HCT116 (cell line): ENCODE data around the gene THSD7B. TPM values are rescaled to one million over a fixed set of nuclear protein-coding genes. Genes with fewer than 3 reads are reported as not detected.

ENCODE experiments used
- ATAC-seq: fragments of 200-7000 bp; cut with Tn5 transposase; 2 replicates; pipeline ENCODE4 v1.9.1; 2020; ENCODE audit warnings: mild to moderate bottlenecking, moderate library complexity
- BruUV-seq: library from RNA; stranded (reverse); fragments of 400-500 nt; replicated peaks from 2 replicates; lab custom pipeline; 2021; lab: Mats Ljungman, UMichigan
- CTCF ChIA-PET: fragments of 300-600 bp; sonication (Branson Sonifier 250); formaldehyde crosslinking; loops from one replicate; lab custom pipeline; 2021; ENCODE audit warnings: antibody characterized with exemption; lab: Charles Lee
- POLR2A ChIA-PET: fragments of 300-600, 350-600 bp; sonication (Branson Sonifier 250); formaldehyde crosslinking; loops from one replicate; lab custom pipeline; 2021; ENCODE audit warnings: antibody characterized with exemption; lab: Charles Lee
- RAD21 ChIA-PET, 2 experiments: fragments of 300-600 bp; sonication (Branson Sonifier 250); formaldehyde crosslinking; loops; one replicate each; lab custom pipeline; 2023; ENCODE audit warnings: low total read pairs in 2 of 2; ENCODE audit not compliant: uncharacterized antibody in 2 of 2, unreplicated experiment in 2 of 2, low non-redundant PET in 1 of 2; lab: Charles Lee
- DNase-seq: peaks from one replicate; pipeline ENCODE4 v3.0.0-alpha.2; 2010; ENCODE audit warnings: low read depth, low spot score
- H2AFZ ChIP-seq: fragments of 200-600 bp; shearing (Covaris generic), sonication (generic); 2 replicates; pipeline ENCODE4 v1.6.1; 2017; ENCODE audit warnings: low read depth, mixed run types, mixed read lengths, antibody characterized with exemption, low read length; ENCODE audit not compliant: poor library complexity, severe bottlenecking
- H3K27ac ChIP-seq: 2 replicates; pipeline ENCODE4 v1.5.1; 2012; ENCODE audit warnings: low read depth, low read length
- H3K27me3 ChIP-seq: fragments of 200-600 bp; sonication (generic); 2 replicates; pipeline ENCODE4 v1.6.1; 2016; ENCODE audit warnings: mixed run types, low read length, mixed read lengths; ENCODE audit not compliant: insufficient read depth
- H3K36me3 ChIP-seq, 2 experiments: fragments of 200-500 bp in 1 of 2; fragments of 200-600 bp in 1 of 2; sonication (Bioruptor generic) in 1 of 2; sonication (generic) in 1 of 2; 2 replicates each; pipeline versions ENCODE4 v1.5.1 to v1.6.1; 2014 to 2016; ENCODE audit warnings: low read length in 2 of 2, inconsistent platforms in 1 of 2, mixed read lengths in 1 of 2, mixed run types in 1 of 2; ENCODE audit not compliant: insufficient read depth in 2 of 2, control insufficient read depth in 1 of 2
- H3K4me1 ChIP-seq, 2 experiments: fragments of 200-600 bp in 1 of 2; sonication (generic) in 1 of 2; 2 replicates each; pipeline versions ENCODE4 v1.5.1 to v1.6.1; 2012 to 2017; ENCODE audit warnings: low read length in 2 of 2, inconsistent platforms in 1 of 2, mild to moderate bottlenecking in 1 of 2, mixed read lengths in 1 of 2, mixed run types in 1 of 2, moderate library complexity in 1 of 2; ENCODE audit not compliant: insufficient read depth in 2 of 2, control insufficient read depth in 1 of 2
- H3K4me2 ChIP-seq: fragments of 200-600 bp; sonication (generic); 2 replicates; pipeline ENCODE4 v1.6.1; 2017; ENCODE audit warnings: mixed run types, low read length, mixed read lengths
- H3K4me3 ChIP-seq, 2 experiments: fragments of 200-600 bp in 1 of 2; sonication (generic) in 1 of 2; replicated peaks in 1 of 2; 2 replicates each; pipeline ENCODE4 v1.5.1; 2011 to 2016; ENCODE audit warnings: low read length in 2 of 2, control low read depth in 1 of 2, low read depth in 1 of 2, mild to moderate bottlenecking in 1 of 2, mixed read lengths in 1 of 2, mixed run types in 1 of 2
- H3K79me2 ChIP-seq: fragments of 200-600 bp; sonication (generic); 2 replicates; pipeline ENCODE4 v1.6.1; 2017; ENCODE audit warnings: mild to moderate bottlenecking, mixed run types, low read length, moderate library complexity, mixed read lengths; ENCODE audit not compliant: insufficient read depth
- H3K9ac ChIP-seq: fragments of 200-600 bp; sonication (generic); 2 replicates; pipeline ENCODE4 v1.6.1; 2016; ENCODE audit warnings: low read length, mixed read lengths
- H3K9me2 ChIP-seq: fragments of 200-600 bp; sonication (generic), shearing (Covaris generic); 2 replicates; pipeline ENCODE4 v1.6.1; 2017; ENCODE audit warnings: mixed run types, mild to moderate bottlenecking, moderate library complexity; ENCODE audit not compliant: insufficient read depth
- H3K9me3 ChIP-seq, 2 experiments: fragments of 200-500 bp in 1 of 2; fragments of 200-600 bp in 1 of 2; sonication (Bioruptor generic) in 1 of 2; sonication (generic) in 1 of 2; 2 replicates each; pipeline ENCODE4 v1.6.1; 2014 to 2017; ENCODE audit warnings: low read length in 2 of 2, mixed read lengths in 2 of 2, inconsistent platforms in 1 of 2, low read depth in 1 of 2, mild to moderate bottlenecking in 1 of 2, mixed run types in 1 of 2, moderate library complexity in 1 of 2; ENCODE audit not compliant: control insufficient read depth in 1 of 2, insufficient read depth in 1 of 2
- H4K20me1 ChIP-seq: fragments of 200-600 bp; sonication (generic), shearing (Covaris generic); 2 replicates; pipeline ENCODE4 v1.6.1; 2017; ENCODE audit warnings: mixed run types, mild to moderate bottlenecking, moderate library complexity; ENCODE audit not compliant: insufficient read depth
- CBX3 ChIP-seq: IDR thresholded peaks from 2 replicates; pipeline ENCODE4 v1.6.1; 2012; ENCODE audit warnings: low read depth
- CTCF ChIP-seq, 3 experiments: fragments of 200-600 bp in 1 of 3; sonication (generic) in 1 of 3; IDR thresholded peaks in 2 of 3; conservative IDR thresholded peaks in 1 of 3; 2 replicates each; pipeline ENCODE4 v1.5.1; 2012 to 2017; ENCODE audit warnings: low read depth in 2 of 3, low read length in 2 of 3, antibody characterized with exemption in 1 of 3, borderline replicate concordance in 1 of 3, control low read depth in 1 of 3, mild to moderate bottlenecking in 1 of 3, mixed read lengths in 1 of 3, mixed run types in 1 of 3, moderate library complexity in 1 of 3; ENCODE audit not compliant: insufficient read depth in 1 of 3
- EGR1 ChIP-seq: IDR thresholded peaks from 2 replicates; pipeline ENCODE4 v1.6.1; 2012; ENCODE audit warnings: low read depth
- EZH2phosphoT487 ChIP-seq: fragments of 200-600 bp; IDR thresholded peaks from 2 replicates; pipeline ENCODE4 v1.6.1; 2018; ENCODE audit warnings: antibody characterized with exemption, borderline replicate concordance
- FOSL1 ChIP-seq: IDR thresholded peaks from 2 replicates; pipeline ENCODE4 v1.6.1; 2012; ENCODE audit warnings: low read depth
- JUND ChIP-seq: IDR thresholded peaks from 2 replicates; pipeline ENCODE4 v1.6.1; 2012
- POLR2AphosphoS5 ChIP-seq: IDR thresholded peaks from 2 replicates; pipeline ENCODE4 v1.6.1; 2011; ENCODE audit warnings: mild to moderate bottlenecking, low read depth, low read length, moderate library complexity
- RAD21 ChIP-seq: IDR thresholded peaks from 2 replicates; pipeline ENCODE4 v1.6.1; 2012; ENCODE audit warnings: low read depth, mild to moderate bottlenecking
- ZNF274 ChIP-seq: fragments of 200-500 bp; sonication (Bioruptor generic); IDR thresholded peaks from 2 replicates; pipeline ENCODE4 v1.6.1; 2014; ENCODE audit warnings: mild to moderate bottlenecking, low read depth, low read length, inconsistent platforms
- intact Hi-C: fragments of 100-400 bp; cut with micrococcal nuclease; formaldehyde crosslinking; loops from 2 replicates; pipeline ENCODE4 v1.10.0; 2022
- total RNA-seq: library from RNA; stranded (reverse); gene quantifications from one replicate; pipeline ENCODE4 v1.2.1, GENCODE V29; 2021; ENCODE audit not compliant: unreplicated experiment

THSD7B gene
- total RNA-seq, 1 experiment from 2014 or later, result not detected

DNA sequence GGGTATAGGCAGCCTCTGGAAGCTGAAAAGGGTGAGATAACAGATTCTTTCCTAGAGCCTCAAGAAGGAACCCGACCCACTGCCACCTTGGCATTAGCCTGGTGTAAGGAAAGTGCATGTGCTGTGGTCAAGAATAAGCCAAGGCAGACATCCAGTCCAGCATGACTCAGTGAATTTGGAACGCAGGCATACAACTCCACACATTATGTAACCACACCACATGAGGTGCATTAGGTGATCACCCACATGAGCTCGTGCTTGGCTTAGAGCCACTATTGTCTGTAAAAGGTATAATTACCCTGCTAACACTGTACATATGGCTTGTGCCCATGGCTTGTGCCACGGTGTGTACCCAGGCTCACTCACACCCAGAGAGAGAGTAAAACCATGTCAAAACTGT is 615.3 kb downstream of the THSD7B start (continued):
- TF ChIP-seq POLR2AphosphoS5 (no peak), FOSL1 (no peak), CBX3 (no peak), RAD21 (no peak), EZH2phosphoT487 (no peak)

GRCh38 chr2:137381731-137382130 is 616.4 kb downstream of the THSD7B start:
- no peak overlapping the region for H3K4me2 ChIP-seq
- RAD21 ChIA-PET, result no interaction called here
- H2AFZ ChIP-seq, result no peak overlapping the region
- H4K20me1 ChIP-seq, result no peaks in the 10 kb centered on the region
- CTCF ChIA-PET, result no interaction called here
- no peak for DNase-seq
- no peaks in the 10 kb centered on the region for H3K27me3 ChIP-seq
- TF ChIP-seq ZNF274 (no peak), JUND (no peak), CTCF (IDR thresholded peaks at IDR 0.05 in 2 of 3, conservative IDR thresholded peaks at IDR 0.05 in 1 of 3; ENCODE audit: borderline replicate concordance in 1 of 3, insufficient read depth in 1 of 3, low read depth in 2 of 3, low read length in 2 of 3) (no peak), FOSL1 (no peak), EGR1 (no peak)
- TF ChIP-seq, all 23 proteins: peak for 0
- no peaks in the 10 kb centered on the region for H3K36me3 ChIP-seq
- H3K4me3 ChIP-seq, result no peak overlapping the region
- no peak overlapping the region for H3K9ac ChIP-seq
- intact Hi-C loops, result no loop called here
- H3K9me3 ChIP-seq, result peaks cover 3 to 10% of the 10 kb centered on the region in 2 experiments; a peak in 2 of 4 replicates
- no peaks in the 10 kb centered on the region for H3K4me1 ChIP-seq
- POLR2A ChIA-PET, result no interaction called here
- BruUV-seq, result no TSS peak
- no peaks in the 10 kb centered on the region for H3K79me2 ChIP-seq
- ATAC-seq, result no peak
- no peaks in the 10 kb centered on the region for H3K9me2 ChIP-seq
- H3K27ac ChIP-seq, result no peak overlapping the region
